ENCODE data around the gene SPTBN1.

The SPTBN1 gene

DNA sequence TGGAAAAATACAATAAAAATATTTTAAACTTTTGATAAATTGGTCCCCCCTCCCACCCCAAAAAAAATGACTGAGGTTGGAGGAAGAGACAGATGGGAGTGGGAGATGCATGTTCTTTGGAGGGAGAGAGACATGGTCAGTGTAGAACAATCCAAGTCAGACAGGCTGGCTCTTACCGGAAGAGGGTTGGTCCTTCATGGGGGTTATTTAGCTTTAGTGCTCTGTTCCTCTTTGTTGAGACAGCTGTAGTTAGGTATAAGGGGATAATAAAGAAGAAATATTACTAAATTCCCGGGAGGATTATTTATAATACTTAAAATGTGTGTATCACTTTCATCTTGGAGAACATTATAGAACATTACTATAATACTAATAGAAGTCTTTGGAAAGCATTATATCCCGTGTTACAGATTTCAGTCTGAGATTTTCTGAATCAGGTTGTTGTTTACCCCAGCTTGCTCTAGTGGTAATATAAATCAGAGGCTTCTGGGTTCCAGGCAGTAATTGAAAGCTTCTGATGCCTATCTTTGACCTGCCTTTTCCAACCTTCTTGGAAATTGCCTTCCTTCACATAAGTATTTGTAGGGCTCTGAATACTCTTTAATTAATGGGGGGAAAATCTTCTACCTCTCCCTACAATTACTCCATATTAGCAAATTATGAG, 87.7 kb downstream of the SPTBN1 start:
- TF ChIP-seq, protein P1, sequence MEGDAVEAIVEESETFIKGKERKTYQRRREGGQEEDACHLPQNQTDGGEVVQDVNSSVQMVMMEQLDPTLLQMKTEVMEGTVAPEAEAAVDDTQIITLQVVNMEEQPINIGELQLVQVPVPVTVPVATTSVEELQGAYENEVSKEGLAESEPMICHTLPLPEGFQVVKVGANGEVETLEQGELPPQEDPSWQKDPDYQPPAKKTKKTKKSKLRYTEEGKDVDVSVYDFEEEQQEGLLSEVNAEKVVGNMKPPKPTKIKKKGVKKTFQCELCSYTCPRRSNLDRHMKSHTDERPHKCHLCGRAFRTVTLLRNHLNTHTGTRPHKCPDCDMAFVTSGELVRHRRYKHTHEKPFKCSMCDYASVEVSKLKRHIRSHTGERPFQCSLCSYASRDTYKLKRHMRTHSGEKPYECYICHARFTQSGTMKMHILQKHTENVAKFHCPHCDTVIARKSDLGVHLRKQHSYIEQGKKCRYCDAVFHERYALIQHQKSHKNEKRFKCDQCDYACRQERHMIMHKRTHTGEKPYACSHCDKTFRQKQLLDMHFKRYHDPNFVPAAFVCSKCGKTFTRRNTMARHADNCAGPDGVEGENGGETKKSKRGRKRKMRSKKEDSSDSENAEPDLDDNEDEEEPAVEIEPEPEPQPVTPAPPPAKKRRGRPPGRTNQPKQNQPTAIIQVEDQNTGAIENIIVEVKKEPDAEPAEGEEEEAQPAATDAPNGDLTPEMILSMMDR (conservative IDR thresholded peaks at IDR 0.05; ENCODE audit: low read length) = no peak
- DNase-seq (ENCODE audit: low read depth) = no peak
- H3K4me3 ChIP-seq (ENCODE audit: low read length) = no peak overlapping the region

DNA sequence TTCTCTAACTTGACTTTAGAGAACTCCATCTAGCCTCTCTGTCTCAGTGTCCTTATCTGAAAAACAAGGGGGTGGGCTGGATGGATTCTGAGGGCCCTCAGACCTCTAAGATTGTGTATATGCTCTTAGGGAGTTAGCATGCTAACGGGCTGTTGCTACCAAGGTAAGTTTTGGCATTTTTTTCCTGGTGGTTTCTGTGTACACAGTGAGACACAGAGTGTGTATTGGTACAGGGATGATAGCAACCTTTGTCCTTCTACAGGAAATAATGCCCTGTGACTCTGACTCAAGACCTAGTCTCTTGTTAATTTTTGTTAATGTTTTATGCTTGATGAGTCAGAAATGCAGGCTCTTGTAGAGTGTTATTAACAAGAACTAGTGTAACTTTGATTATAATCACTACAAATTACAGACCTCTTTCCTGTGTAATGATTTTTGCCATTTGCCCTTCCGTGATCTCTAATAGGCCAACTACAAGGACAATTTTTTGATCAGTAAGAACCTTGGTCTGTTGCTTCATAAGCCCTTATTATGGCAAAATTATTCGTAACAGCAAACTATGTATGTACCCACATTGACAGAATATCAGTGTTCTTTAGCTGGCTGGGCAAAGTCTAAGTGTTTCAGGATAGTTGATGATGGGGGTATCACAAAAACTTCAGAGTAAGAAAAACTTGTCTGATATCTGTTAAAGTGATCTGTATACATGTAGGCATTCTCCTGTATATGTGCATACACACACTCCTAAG, 89.7 kb downstream of the SPTBN1 start:
- H3K4me3 ChIP-seq (ENCODE audit: low read length) = no peak overlapping the region
- TF ChIP-seq, protein P1 (conservative IDR thresholded peaks at IDR 0.05; ENCODE audit: low read length) = no peak
- DNase-seq (ENCODE audit: low read depth) = no peak

DNA sequence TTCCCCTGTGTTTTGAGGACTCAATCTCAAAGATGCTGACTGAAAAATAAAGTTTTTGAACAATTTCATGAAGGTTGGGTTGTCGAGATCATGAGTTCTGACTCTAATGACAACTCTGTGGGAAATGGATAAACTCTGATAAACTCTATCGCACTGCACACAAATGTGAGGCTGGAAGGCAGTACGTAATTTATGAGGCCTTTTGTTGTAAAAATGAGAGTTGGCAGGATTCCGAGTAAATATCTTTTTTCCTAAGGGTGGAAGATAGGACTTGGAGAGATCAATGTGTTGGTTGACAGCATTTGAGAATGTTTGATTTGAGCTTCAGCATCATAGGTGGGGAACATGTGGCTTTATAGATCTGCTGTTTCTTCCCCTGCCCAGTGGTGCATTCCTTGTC, 90.4 kb downstream of the SPTBN1 start:
- no peak for DNase-seq (ENCODE audit: low read depth)
- TF ChIP-seq, protein P1 (conservative IDR thresholded peaks at IDR 0.05; ENCODE audit: low read length) = no peak
- H3K4me3 ChIP-seq (ENCODE audit: low read length) = no peak overlapping the region

DNA sequence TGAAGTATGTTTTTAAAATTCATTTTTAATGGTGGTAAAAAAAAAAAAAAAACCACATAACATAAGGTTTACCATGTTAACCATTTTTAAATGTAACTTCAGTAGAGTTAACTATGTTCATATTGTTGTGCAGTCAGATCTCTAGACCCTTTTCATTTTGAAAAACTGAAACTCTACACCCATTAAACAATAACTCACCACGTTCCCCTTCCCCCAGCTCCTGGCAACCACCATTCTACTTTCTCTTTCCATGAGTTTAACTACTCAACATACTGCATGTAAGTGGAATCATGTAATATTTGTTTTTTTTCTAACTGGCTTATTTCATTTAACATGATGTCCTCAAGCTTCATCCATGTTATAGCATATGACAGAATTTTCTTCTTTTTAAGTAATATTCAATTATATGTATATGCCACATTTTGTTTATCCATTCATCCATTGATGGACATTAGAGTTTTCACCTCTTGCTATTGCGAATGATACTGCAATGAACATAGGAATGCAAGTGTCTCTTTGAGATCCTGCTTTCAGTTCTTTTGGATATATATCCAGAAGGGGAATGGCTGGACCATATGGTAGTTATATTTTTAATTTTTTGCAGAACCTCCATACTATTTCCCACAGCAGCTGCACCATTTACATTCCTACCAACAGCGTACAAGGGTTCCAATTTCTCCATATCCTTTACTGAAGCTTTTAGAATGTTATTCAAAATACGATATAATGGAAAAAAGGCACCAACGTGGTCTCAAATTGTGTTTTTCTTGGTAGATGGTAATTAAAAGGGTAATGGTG, 91.0 kb downstream of the SPTBN1 start:
- H3K4me3 ChIP-seq (ENCODE audit: low read length) = no peak overlapping the region
- TF ChIP-seq, protein P1 (conservative IDR thresholded peaks at IDR 0.05; ENCODE audit: low read length) = no peak
- DNase-seq (ENCODE audit: low read depth) = no peak

DNA sequence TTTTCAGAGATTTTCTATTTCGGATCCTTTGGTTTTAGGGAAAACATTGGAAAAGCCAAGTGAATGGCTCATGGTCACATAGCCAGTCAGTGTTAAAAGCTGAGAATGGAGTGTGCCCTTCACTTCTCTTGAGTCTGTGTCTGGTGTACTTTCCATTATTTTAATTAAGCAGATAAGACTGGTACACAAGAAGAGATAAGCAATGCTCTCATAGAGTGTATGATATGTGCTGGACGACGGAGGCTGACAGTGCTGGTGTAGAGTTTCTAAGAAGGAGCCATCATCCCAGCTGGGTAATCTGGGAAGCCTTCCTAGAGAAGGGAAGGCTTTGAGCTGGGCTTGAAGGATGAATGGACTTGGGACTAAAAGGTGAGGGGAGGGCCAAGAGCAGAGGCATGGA, 93.3 kb downstream of the SPTBN1 start:
- TF ChIP-seq, protein P1 (conservative IDR thresholded peaks at IDR 0.05; ENCODE audit: low read length) = no peak
- no peak overlapping the region for H3K4me3 ChIP-seq (ENCODE audit: low read length)
- DNase-seq (ENCODE audit: low read depth) = no peak

DNA sequence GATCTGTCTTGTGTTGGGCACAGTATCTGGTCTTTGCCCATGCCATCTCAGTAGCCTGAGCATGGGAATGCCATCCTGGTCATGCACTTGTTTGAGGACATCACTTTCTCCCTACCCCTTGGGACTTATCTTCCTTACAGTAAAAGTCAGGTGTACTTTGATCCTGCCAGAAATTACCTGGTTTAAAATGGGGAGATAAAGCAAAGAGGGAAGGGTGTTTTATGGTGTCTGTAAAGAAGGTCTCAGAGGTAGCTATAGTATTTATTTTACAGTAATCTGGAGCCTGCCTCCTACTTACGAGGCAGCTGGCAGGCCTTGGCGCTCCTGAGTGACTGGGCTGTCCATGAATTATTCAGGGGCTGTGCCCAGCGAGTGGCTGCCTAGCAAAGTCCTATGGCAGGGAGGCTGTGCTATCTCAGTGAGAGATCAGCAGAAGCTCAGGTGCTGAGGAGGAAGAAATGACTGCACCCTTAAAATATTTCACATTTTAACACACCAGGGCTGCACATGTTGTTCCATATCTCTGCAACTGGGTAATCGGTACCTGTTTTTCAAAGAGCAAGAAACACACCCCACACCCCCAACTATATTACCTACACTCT, 93.9 kb downstream of the SPTBN1 start:
- H3K4me3 ChIP-seq (ENCODE audit: low read length) = no peak overlapping the region
- TF ChIP-seq, protein P1 (conservative IDR thresholded peaks at IDR 0.05; ENCODE audit: low read length) = no peak
- no peak for DNase-seq (ENCODE audit: low read depth)
